Aortic smooth muscle cell (primary cell): ENCODE results near the gene GSG1L. TPM values are rescaled to one million over a fixed set of nuclear protein-coding genes. Genes with fewer than 3 reads are reported as not detected.

Experiments
- total RNA-seq: library from RNA; depleted of rRNA; stranded (reverse); fragments of >200 nt; gene quantifications from 2 replicates; pipeline ENCODE4 v1.2.3, GENCODE V29; 2014

GSG1L gene
- total RNA-seq: not detected in 2 replicates

GRCh38 chr16:28063591-28064061 lies at the start of gene GSG1L:
TSS of gene GSG1L (minus strand) at chr16:28063714. CDS start at chr16:28063424, 290 bp downstream.

Other genes starting within 250 kb of the GSG1L start
- 98.5 and 115 TPM in 2 replicates for gene XPO6, start 148.3 kb upstream of the GSG1L start, total RNA-seq
- not detected in 2 replicates for gene SBK1, start 228.8 kb upstream of the GSG1L start, total RNA-seq